Inferior parietal cortex (tissue), 1 donor: Measurements from ENCODE around the gene FFAR2.
"Not testable (repeated sequence)": the region's sequence is repeated elsewhere in the genome, so short reads cannot be mapped to it uniquely, and the experiment has no call there.

Source experiments
- DNase-seq: peaks from one replicate; pipeline ENCODE4 v3.0.0-alpha.2; 2016; ENCODE audit errors: extremely low spot score

FFAR2 gene

DNA sequence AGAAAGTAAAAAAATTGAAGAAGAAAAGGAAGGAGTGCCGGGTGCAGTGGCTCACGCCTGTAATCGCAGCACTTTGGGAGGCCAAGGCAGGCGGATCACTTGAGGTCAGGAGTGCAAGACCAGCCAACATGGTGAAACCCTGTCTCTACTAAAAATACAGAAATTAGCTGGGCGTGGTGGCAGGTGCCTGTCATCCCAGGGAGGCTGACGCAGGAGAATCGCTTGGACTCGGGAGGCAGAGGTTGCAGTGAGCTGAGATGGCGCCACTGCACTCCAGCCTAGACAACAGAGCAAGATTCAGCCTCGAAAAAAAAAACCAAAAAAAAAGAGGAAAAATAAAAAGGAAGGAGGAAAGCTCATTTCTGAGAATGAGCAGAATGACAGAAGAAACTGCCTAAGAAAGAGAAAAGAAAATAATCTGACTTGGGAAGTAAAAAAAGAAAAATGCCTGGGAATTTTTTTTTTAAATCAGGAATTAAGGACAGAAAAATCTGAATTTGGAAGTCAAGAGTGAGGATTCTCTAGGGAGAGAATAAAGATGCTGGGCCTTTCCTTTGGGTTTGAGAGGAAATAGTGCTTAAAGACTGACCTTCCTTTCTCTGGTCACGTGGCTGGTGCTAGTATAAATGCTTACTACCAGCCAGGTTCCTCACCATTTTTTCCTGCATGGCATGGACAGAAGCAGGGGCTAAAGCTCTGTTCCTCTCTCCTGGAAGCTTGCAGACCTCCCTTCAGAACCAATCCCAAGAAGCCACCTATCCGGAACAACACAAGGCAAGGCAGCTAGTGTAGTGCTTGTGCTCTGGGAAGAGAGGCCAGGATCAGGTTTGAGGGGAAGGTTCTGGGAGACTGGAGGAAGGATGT lies at the start of gene FFAR2:
TSS of gene FFAR2 (plus strand) at position 652 of the 864 bp plus-strand sequence. CDS start 1,458 bp downstream, outside the sequence.
- no peak for DNase-seq

DNA sequence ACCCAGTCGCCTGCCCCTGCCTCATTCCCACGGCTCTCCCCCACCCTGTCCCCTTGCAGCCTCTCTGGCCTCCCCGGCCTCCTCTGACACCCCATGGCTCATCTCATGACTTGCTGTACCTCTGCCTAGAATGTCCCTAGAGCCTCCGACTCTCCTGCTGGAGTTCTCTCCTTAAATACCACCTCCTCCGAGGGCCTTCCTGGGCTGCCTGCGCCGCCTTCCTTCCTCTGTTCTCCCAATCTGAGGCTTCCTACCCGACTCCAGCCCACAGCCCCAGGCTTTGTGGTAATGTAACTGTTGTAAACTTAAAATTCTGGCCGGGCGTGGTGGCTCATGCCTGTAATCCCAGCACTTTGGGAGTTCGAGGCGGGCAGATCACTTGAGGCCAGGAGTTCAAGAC lies 49.5 kb upstream of the FFAR2 start:
- no peak for DNase-seq

DNA sequence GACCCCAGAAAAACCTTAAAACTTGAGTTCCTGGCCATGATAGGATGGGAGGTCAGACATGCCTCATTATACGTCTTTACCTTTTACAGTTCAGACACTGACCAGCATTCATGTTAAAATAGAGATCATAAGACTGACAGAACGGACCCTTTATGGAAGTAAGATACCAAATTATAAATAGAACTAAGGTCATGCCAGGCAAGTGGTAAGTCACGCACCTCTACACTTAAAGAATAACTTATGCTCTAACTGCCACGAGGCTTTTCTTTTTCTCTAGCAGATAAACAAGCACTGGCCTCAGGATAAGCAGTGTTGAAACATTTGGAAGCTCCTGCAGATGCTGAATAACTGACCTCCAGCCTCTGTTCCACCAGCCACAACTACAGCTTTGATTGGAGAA lies 48.8 kb upstream of the FFAR2 start:
- DNase-seq, result no peak

DNA sequence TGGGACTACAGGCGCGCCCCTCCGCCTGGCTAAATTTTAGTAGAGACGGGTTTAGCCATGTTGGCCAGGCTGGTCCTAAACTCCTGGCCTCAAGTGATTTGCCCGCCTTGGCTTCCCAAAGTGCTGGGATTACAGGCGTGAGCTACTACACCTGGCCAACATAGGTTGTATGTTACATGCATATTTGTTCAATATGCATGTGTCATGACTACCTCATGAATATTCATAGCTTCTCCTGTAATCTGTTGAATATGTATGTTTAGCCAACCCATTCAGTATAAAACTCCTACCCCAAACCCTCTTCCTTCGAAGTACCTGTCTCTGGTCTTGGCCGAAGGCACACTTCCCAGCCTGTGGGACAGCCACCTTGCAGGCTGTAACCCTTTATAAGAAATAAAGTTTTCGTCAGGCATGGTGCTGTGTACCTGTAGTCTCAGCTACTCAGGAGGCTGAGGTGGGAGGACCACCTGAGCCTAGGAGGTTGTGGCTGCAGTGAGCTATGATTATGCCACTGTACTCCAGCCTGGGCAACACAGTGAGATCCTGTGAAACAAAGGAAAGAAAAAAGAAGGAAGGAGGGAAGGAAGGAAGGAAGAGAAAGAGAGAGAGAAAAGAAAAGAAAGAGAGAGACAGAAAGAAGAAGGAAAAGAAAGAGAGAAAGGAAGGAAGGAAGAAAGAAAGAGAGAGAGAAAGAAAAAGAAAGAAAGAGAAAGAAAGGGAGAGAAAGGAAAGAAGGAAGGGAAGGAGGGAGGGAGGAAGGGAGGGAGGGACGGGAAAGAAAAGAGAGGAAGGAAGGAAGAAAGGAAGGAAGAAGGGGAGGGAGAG lies 47.9 kb upstream of the FFAR2 start:
- no peak for DNase-seq

DNA sequence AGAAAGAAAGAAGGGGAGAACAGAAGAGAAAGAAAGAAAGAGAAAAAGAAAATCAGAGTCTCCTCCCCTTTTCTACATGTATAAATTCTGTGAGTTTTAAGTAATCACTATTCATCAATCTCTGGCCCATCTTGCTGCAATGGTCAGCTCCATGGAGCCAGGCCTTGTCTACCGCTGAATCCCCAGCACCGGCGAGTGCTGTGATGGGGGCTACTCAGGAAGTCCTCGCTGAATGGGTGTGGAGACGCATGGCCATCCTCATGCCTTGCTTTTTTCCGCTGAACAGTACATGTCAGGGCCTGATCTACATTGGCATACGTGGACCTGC lies 47.3 kb upstream of the FFAR2 start:
- no peak for DNase-seq

DNA sequence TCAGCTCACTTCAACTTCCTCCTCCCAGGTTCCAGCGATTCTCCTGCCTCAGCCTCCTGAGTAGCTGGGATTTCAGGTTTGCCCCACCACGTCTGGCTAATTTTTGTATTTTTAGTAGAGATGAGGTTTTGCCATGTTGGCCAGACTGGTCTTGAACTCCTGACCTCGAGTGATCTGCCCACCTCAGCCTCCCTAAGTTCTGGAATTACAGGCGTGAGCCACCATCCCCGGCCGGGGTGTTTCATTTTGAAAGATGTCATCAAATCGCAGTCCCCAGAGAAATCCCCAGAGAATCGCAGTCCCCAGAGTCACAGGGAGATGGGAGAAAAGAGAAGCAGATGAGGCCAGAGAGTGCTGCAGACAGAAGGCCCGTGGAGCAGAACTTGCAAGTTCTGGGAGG lies 46.6 kb upstream of the FFAR2 start:
- not testable (repeated sequence) for DNase-seq

DNA sequence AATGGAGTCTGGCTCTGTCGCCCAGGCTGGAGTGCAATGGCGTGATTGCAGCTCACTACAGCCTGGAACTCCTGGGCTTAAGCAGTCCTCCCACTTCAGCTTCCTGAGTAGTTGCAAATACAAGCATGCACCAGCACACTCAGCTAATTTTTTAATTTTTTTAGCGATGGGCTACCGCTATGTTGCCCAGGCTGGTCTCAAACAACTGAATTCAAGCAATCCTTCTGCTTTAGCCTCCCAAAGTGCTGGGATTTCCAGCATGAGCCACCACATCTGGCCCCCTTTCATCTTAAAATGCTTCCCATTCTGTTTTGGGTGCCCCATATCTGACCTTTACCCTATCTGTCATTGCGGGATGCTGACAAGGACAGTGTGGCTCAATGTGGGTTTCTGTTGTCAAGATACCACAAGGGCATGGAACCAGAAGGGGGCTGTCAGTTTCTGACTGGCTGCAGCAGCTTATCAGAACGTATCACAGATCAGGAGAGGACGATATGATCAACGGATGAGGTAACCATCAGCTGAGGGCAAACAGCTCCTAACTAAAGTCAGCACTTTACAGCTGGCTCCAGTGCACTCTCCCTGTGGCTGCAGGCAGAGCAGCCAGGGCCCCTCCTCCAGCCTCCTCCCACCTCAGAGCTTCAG lies 44.8 kb upstream of the FFAR2 start:
- DNase-seq, result no peak

DNA sequence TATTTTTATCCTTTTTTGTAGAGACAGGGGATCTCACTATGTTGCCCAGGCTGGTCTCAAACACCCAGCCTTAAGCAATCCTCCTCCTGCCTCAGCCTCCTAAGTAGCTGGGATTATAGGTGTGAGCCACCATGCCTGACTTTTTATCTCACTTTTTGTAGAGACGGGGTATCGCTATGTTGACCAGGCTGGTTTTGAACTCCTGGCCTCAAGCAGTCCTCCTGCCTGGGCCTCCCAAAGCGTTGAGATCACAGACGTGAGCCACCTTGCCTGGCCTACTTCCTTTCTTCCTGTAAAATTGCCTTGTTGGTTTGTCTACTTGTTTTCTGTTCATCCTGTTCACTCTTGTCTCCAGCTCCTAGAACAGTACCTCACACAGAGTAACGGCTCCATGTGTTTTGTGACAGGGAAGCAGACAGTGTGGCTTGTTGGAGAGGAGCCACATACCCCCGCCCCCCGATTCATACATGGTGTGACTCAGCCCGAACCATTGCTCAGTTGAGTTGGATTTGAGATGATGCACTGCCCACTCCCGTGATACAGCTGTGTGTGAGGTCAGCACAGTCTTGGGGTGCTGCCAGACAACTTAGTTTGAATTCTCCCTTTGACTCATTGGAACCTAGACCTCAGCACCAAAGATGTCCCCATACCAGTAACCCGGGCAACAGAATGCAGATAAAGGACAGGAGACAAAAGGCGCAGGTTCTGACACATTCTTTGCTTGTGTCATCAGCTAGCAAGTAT lies 43.0 kb upstream of the FFAR2 start:
- no peak for DNase-seq

DNA sequence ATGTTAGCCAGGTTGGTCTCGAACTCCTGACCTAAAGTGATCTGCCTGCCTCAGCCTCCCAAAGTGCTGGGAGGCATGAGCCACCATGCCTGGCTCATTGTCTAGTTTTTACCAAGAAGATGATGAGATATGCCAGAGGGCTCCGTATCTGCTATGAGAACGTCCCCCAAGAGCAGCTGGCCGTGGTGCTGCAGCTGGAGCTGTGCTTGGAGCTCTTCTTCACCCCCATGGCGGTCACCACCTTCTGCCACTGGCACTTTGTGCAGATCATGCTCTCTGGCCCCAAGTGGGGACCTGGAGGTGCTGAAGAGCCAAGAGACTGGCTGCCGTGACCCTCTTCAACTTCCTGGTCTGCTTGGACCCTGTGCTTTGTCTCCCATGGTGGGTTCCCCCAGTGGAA lies 40.4 kb upstream of the FFAR2 start:
- DNase-seq, result no peak

DNA sequence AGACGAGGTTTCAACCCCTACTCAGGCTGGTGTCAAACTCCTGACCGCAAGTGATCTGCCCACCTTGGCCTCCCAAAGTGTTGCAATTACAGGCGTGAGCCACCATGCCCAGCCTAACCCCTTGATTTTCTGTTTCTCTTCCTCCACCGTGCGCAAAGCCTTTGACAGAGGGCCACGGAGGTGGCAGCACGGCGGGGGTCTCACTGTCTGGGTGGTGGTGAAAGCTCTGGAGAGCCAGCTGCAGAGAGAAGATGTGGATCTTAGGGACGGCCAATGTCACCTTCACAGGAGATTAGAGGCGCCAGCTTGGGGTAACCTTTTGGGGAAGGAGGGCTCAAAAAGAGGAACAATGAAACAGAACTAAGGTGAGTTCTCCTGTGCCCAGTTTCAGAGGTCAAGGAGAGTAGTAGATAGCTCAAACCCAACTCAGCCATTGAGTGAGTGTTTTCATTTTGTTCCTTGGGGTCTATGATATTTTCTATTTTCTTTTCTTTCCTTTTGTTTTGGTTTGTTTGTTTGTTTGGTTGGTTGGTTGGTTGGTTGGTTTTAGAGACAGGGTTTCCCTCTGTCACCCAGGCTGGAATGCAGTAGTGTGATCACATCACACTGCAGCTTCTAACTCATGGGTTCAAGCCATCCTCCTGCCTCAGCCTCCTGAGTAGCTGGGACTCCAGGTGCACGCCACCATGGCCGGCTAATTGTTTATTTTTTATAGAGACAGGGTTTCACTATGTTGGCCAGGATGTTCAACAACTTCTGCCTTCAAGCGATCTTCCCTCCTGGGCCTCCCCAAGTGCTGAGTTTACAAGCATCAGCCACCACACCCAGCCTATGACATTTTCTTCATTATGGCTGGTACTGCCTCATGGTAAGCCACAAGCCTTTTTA lies 39.5 kb upstream of the FFAR2 start:
- DNase-seq, result no peak

DNA sequence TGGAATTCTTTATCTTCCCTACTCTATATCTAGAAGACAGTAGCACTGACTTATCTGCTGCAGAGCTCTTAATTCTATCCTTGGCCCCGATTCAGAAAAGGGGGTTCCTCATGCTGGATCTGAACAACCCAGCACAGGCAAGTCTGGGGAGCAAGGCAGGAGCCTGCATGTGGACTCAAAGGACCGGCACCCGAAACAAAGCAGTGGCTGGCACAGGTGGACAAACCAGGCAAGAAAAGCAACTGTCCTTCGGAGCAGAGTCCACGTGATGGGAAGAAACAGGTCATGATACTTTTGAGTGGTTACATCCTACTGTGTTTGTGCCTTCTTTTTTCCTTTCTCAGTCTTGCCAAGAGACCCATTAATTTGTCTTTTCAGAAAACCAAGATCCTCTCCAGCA lies 38.9 kb upstream of the FFAR2 start:
- DNase-seq, result no peak

DNA sequence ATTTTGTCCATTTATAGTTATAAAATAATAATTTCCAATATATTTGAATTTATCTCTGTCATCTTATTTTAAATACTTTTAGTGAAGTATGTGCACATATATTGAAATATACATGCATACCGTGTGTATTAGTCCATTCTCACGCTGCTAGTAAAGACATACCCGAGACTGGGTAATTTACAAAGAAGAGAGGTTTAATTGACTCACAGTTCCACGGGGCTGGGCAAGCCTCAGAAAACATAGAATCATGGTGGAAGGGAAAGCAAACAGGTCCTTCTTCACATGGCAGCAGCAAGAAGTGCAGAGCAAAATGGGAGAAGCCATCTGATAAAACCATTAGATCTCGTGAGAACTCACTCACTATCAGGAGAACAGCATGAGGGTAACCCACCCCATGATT lies 37.6 kb upstream of the FFAR2 start:
- DNase-seq, result no peak

DNA sequence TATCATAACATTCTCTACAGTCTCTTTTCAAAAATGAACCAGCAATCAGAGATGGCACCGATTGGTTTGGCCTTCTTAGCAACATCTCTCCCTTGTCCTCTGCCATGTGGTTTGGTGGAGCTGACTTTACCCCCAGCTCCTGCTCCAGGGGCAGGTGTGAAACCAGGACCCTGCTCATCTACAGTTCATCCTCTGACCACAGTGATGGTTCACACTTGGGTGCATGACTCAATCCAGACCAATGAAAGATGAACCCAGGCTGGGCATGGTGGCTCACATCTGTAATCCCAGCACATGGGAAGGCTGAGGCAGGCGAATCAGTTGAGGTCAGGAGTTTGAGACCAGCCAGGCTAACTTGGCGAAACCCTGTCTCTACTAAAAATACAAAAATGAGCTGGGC lies 33.6 kb upstream of the FFAR2 start:
- no peak for DNase-seq

DNA sequence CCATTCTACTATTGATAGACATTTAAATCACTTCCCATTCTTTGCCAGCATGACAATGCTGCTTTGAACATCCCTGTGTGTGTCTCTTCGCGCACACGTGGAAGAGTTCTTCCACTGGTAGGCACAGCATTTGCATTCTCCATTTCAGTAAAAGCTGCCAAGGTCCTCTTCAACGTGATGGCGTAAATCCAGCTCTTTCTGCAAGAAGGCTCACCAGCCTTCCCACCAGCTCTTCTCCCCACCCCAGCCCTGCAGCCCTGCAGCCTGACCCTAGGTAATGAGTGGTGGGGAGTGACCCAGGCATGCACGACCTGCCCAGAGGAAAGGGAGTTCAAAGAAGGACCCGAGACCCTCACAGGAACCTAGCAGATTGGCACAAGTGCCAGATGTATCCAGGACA lies 31.7 kb upstream of the FFAR2 start:
- no peak for DNase-seq

DNA sequence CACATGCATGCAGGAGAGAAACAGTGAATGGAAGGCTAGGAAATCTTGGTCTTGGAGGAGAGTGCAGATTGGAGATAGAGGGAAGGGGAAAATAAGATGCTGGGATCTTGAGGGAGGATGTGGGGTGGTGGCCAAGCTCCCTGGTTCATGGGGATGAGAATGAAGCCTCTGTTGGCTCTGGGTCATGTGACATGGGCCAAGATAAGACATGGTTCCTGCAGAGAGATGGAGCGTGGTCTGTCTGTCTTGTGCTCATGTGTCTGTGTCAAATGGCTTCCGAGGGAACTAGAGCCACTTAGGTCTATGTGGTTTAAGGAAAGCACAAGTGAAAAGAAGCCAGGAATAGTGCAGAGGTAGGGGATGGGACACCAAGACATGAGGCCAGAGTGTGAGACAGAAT lies 30.8 kb upstream of the FFAR2 start:
- no peak for DNase-seq

DNA sequence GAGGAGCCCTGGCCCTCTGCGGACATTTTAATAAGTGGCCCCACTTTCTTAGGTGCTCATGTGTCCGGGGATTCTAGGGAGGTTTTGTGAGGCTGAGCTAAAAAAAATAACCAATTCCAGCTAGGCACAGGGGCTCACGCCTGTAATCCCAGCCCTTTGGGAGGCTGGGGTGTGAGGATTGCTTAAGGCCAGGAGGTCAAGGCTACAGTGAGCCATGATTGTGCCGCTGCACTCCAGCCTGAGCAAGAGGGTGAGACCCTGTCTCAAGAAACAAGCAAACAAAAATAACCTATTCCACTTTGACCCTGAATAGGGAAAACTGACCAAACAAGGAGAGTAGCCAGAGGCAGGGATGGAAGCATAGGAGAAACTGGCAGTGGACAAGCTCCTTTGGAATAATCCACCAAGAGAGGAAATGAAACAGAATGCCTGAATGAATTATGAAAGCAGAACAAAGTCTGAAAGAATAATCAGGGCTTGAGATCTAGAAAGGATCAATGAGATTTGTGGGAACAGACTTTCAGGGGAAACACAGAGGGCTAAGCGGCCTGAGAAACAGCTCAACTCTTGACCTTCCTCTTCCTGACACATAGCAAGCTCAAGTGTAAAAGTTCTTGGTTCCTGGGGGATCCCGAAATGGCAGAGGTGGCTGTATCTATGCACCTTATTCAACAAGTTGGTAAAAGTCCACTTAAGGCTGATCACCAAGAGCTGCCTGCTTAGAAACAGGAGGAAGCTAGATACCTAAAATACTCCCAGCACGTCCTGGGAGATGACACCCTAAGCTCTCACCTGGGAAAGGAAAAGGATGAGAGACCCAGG lies 30.1 kb upstream of the FFAR2 start:
- no peak for DNase-seq

DNA sequence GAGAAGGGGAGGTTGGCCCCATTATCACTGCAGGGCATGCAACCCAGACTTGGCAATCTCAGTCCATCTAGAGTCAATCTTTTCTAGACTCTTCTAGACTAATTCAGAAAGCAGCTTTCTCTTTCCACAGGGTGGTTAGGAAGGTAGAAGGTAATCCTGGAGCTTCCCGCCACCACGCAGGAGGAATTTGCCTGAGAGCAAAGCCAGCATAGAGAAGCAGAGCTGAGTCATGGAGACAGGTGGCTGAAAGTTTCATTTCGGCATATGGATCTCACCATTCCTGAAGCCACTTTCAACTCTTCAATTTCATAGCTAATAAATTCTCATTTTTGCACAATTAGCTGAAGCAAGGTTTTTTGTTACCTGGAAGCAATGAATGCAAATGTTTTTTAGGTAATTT lies 29.0 kb upstream of the FFAR2 start:
- DNase-seq, result no peak

DNA sequence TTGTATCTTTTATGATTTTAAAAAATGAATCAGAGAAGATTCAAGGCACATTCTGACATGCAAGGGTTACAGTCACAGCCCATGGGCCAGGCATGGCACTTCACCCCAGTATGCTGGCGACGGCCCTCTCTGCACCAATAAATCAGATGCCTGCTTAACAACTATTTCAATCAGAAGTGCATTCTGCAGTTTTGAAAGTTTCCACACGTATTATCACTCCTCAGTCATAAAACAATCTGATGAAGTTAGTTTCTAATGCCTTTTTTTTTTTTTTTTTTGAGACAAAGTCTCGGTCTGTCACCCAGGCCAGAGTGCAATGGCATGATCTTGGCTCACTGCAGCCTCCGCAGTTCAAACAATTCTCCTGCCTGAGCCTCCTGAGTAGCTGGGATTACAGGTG lies 28.3 kb upstream of the FFAR2 start:
- DNase-seq, result no peak

DNA sequence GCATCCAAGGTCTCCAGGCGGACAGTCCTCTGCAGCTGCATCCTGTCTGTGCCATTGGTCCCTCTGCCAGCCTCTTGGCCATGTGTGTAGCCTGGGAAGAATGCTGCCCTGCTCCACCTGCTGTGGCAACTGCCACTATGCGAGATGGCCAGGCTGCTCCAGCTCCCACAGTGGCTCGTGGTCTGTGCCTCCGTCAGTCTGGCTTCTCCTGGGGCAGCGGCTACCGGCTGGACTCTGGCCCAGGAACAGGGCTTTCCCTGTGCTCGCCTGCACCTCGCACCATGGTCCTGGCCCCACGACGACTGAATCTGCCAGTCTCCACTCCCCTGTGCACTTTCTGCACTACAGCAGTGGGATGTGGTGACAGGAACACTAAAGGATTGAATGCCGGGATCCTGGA lies 26.7 kb upstream of the FFAR2 start:
- DNase-seq, result no peak

DNA sequence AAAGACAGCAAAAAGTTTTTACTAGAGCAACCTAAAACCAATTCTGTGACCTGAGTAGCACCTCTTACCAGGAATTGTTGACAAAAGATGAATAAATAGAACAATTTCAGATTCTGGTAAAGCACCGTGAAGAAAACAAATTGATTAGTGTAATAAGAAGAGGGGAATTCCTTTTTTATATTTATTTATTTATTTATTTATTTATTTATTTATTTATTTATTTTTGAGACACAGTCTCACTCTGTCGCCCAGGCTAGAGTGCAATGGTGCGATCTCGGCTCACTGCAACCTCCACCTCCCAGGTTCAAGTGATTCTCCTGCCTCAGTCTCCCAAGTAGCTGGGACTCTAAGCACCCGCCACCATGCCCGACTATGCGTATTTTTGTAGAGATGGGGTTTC lies 24.7 kb upstream of the FFAR2 start:
- not testable (repeated sequence) for DNase-seq
